ENCODE data around the gene MBNL2. TPM values are rescaled to one million over a fixed set of nuclear protein-coding genes. Genes with fewer than 3 reads are reported as not detected.

The MBNL2 gene
- total RNA-seq, 1 experiment from 2014 or later, result 0.17 TPM

GRCh38 chr13:97272526-97272925 lies 50.4 kb downstream of the MBNL2 start:
- Histone ChIP-seq H2AFZ (ENCODE audit: low read length) (no peak overlapping the region), H3K9ac (ENCODE audit: extremely low read depth, insufficient read length, low read length) (no peak overlapping the region), H3K4ac (ENCODE audit: low read depth, low read length) (no peak overlapping the region), H3K79me2 (ENCODE audit: insufficient read depth, low read length) (no peaks in the 10 kb centered on the region), H3K79me1 (ENCODE audit: insufficient read depth, low read depth, low read length, poor library complexity, severe bottlenecking) (no peaks in the 10 kb centered on the region), H4K5ac (ENCODE audit: insufficient read length, low read depth, low read length) (no peak overlapping the region), H3K56ac (ENCODE audit: insufficient read length, low read depth, low read length) (no peak overlapping the region), H4K20me1 (ENCODE audit: control insufficient read depth, insufficient read depth, insufficient read length) (no peaks in the 10 kb centered on the region), H2BK15ac (ENCODE audit: low read depth, low read length) (no peak overlapping the region), H3K14ac (ENCODE audit: insufficient read depth, low read length) (no peak overlapping the region), H3K18ac (ENCODE audit: insufficient read length, low read depth, low read length) (no peak overlapping the region), H3T11ph (ENCODE audit: low read length) (no peak overlapping the region), H3K4me2 (ENCODE audit: insufficient read depth, insufficient read length, low read length) (no peak overlapping the region), H3K27me3 (ENCODE audit: insufficient read depth, low read length) (no peaks in the 10 kb centered on the region), H3K23ac (ENCODE audit: insufficient read length, low read depth, low read length) (no peak overlapping the region), H4K91ac (ENCODE audit: insufficient read length, low read depth, low read length) (no peak overlapping the region), H3K27ac (ENCODE audit: insufficient read length, low read depth, low read length) (no peak overlapping the region), H3K9me3 (ENCODE audit: control insufficient read depth, low read depth, low read length) (no peaks in the 10 kb centered on the region), H3K4me1 (ENCODE audit: insufficient read depth, low read length) (peaks cover 7% of the 10 kb centered on the region; the same call in 1 of the 2 replicates), H2BK12ac (ENCODE audit: insufficient read length, low read depth, low read length) (no peak overlapping the region), H2BK120ac (ENCODE audit: low read depth, low read length, poor library complexity, severe bottlenecking) (no peak overlapping the region), H3K23me2 (ENCODE audit: insufficient read length, low read depth, low read length, poor library complexity, severe bottlenecking) (no peaks in the 10 kb centered on the region), H2BK20ac (ENCODE audit: low read depth, low read length, poor library complexity, severe bottlenecking) (no peak overlapping the region), H2BK5ac (ENCODE audit: insufficient read length, low read length) (no peak overlapping the region), H2AK5ac (ENCODE audit: insufficient read length, low read length) (no peak overlapping the region), H4K8ac (replicated peaks; ENCODE audit: insufficient read length, low read depth, low read length) (no peak overlapping the region)
- Mint-ChIP-seq H3K4me1 (peaks cover 24 to 26% of the 10 kb centered on the region in 2 experiments), H3K4me3 (no peak overlapping the region), H3K36me3 (ENCODE audit: insufficient read depth in 1 of 3, low read depth in 3 of 3) (no peaks in the 10 kb centered on the region), H3K9me3 (no peaks in the 10 kb centered on the region), H3K27me3 (ENCODE audit: low read depth) (peaks cover 3% of the 10 kb centered on the region), H3K27ac (no peak overlapping the region)
- no CpG with 5 or more reads among the region's 1 CpG for WGBS (ENCODE audit: extremely low coverage, insufficient read length, low lambda C conversion rate)
- TF ChIP-seq CTCF (conservative IDR thresholded peaks at IDR 0.05), result no peak
- no peak for DNase-seq

Measured in H9 (cell line).